Measurements from ENCODE around the gene ARID1B.

- TF ChIP-seq CTCF (conservative IDR thresholded peaks at IDR 0.05; ENCODE audit: low read length) (no peak), EZH2phosphoT487 (IDR thresholded peaks at IDR 0.05; ENCODE audit: borderline replicate concordance, low read depth, low read length) (no peak)
These were observed 316.4 kb downstream of the ARID1B start for GRCh38 chr6:157093536-157093935.

Data from OCI-LY7 (cell line).